Measurements from ENCODE around the gene IL22RA1. TPM values are rescaled to one million over a fixed set of nuclear protein-coding genes. Genes with fewer than 3 reads are reported as not detected.

IL22RA1 gene
- polyA plus RNA-seq, 2 of the 4 experiments (the other 2 are of a cell fraction): 1.5 to 1.7 TPM

GRCh38 chr1:24154215-24154614, 11.3 kb upstream of the IL22RA1 start:
- Histone ChIP-seq H3K27ac (no peak overlapping the region), H3K9me3 (no peaks in the 10 kb centered on the region), H3K4me2 (no peak overlapping the region), H3K4me3 (no peak overlapping the region), H3K4me1 (peaks cover 12% of the 10 kb centered on the region)
- TF ChIP-seq SREBF2 (IDR thresholded peaks at IDR 0.05) (no peak), PBX3 (IDR thresholded peaks at IDR 0.05) (no peak), CEBPB (IDR thresholded peaks at IDR 0.05) (no peak), ZSCAN20 (CRISPR knock-in tag; IDR thresholded peaks at IDR 0.05) (no peak), CTCF (IDR thresholded peaks at IDR 0.05) (no peak), HDAC2 (IDR thresholded peaks at IDR 0.05) (no peak), SMC3 (IDR thresholded peaks at IDR 0.05) (no peak), ZC3H11A (IDR thresholded peaks at IDR 0.05) (no peak), MAX (IDR thresholded peaks at IDR 0.05) (no peak), ZNF302 (CRISPR knock-in tag; IDR thresholded peaks at IDR 0.05) (no peak), EHMT2 (IDR thresholded peaks at IDR 0.05; ENCODE audit: low read depth) (no peak), HOXB5 (CRISPR knock-in tag; IDR thresholded peaks at IDR 0.05) (no peak), HEYL (CRISPR knock-in tag; IDR thresholded peaks at IDR 0.05) (no peak), HES2 (IDR thresholded peaks at IDR 0.05) (no peak), HOXB13 (CRISPR knock-in tag; IDR thresholded peaks at IDR 0.05; ENCODE audit: low read depth) (no peak), NFE2L2 (conservative IDR thresholded peaks at IDR 0.05; ENCODE audit: low read length) (no peak)
- TF ChIP-seq, protein P1, sequence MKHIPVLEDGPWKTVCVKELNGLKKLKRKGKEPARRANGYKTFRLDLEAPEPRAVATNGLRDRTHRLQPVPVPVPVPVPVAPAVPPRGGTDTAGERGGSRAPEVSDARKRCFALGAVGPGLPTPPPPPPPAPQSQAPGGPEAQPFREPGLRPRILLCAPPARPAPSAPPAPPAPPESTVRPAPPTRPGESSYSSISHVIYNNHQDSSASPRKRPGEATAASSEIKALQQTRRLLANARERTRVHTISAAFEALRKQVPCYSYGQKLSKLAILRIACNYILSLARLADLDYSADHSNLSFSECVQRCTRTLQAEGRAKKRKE (CRISPR knock-in tag; IDR thresholded peaks at IDR 0.05; ENCODE audit: low read depth): no peak
- ChIA-PET CTCF (interaction anchor here (1.1 to 9.3 kb wide), 5 partner anchors 31 to 239 kb away, joined by 3 to 88 read pairs (median 6); no protein-coding TSS in a partner anchor), POLR2A (no interaction called here)
- WGBS (ENCODE audit: missing lambda C conversion rate): 61% methylated on average over 8 of the region's 8 CpGs
- ATAC-seq (no peak), FAIRE-seq (no peak), DNase-seq (ENCODE audit: low read depth in 1 of 2, low spot score in 1 of 2) (no peak)

DNA sequence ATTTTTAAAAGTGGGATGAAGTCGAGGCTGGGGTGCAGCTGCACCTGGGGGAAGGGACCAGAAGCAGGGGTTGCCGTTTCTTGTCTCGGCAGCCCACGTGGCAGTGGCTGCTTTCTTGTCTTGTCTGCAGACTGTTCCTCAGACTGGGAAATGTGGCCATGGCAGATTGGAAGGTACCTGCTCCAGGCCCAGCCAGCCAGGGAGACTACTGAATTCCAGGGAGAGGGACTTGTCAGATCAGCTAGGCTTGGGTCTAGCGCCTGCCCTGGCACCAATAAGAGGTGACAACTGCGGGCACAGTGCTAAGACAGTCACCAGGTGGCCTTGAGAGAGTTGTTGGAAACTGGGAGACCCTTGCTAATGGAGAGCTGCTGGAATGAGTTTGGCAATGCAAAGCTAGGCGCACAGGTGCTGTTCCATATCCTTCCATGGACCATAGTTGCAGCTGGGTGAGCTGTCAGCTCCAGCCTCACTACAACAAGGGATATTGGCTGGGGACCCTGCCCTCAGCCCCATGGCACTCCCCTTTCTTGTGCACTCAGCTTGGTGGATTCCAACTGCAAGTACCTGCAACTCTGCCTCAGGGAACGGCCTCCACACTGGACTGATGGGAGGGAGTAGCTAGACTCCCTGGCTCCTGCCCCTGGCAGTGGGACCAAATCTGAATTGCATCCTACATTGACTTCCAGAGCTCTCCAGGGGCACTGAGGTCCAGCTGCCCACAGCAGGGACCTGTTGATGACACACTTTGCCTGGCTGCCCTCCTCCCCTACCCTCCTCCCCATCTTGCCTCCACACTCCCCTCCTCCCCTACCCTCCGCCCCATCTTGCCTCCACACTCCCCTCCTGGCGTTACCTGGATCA, 9.9 kb upstream of the IL22RA1 start:
- DNase-seq (ENCODE audit: low read depth in 1 of 2, low spot score in 1 of 2): no peak
- no peak for FAIRE-seq
- POLR2A ChIA-PET: no interaction called here
- CTCF ChIA-PET: interaction anchor here (0.8 to 9.3 kb wide), 4 partner anchors 45 to 240 kb away, joined by 4 to 88 read pairs (median 26); no protein-coding TSS in a partner anchor
- Histone ChIP-seq H3K9me3 (no peaks in the 10 kb centered on the region), H3K4me3 (no peak overlapping the region), H3K27ac (no peak overlapping the region), H3K4me1 (peaks cover 12% of the 10 kb centered on the region), H3K4me2 (no peak overlapping the region)
- ATAC-seq: no peak
- TF ChIP-seq MYC (IDR thresholded peaks at IDR 0.05; ENCODE audit: borderline replicate concordance, low read length) (no peak), EHF (CRISPR knock-in tag; IDR thresholded peaks at IDR 0.05) (no peak), CEBPB (IDR thresholded peaks at IDR 0.05) (no peak), POLR2A (IDR thresholded peaks at IDR 0.05; ENCODE audit: low read length) (no peak), PHF8 (IDR thresholded peaks at IDR 0.05; ENCODE audit: borderline replicate concordance, low read depth) (no peak)
- 87% methylated on average over 10 of the region's 10 CpGs for WGBS (ENCODE audit: missing lambda C conversion rate)

Data from A549 (cell line).